ENCODE measurements around the gene MAPK11.
A peak's percentile ranks its signal among the peaks of the same experiment; 100 is the strongest.

Gene MAPK11

DNA sequence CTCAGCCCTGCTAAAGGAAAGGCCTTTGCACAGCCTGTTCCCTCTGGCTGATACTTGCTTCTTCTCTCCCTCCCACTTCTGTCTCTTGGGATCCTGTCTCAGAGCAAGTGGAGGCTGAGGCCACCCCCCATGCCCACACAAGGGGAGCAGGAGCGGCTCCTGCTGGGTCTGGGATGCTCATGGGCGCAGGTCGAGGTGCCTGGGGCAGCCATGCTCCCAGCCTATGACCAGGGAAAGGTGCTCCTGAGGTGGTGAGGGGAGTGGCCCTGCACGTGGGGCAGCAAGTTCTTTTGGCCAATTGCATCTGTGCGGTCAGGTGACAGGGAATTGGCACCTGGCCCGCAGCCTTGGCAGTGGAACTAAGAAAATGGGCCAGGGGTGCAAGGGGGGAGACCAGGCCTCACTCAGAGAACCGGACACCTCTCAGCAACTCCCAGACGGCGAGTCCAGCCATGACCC lies 1.5 kb downstream of the MAPK11 start:
- Mint-ChIP-seq H3K27me3 (no peaks in the 10 kb centered on the region), H3K9me3 (ENCODE audit: low read depth) (no peaks in the 10 kb centered on the region), H3K4me3 (peak overlapping the region; percentile 49), H3K27ac (no peak overlapping the region), H3K36me3 (no peaks in the 10 kb centered on the region), H3K4me1 (ENCODE audit: low read depth) (peaks cover 5% of the 10 kb centered on the region)

DNA sequence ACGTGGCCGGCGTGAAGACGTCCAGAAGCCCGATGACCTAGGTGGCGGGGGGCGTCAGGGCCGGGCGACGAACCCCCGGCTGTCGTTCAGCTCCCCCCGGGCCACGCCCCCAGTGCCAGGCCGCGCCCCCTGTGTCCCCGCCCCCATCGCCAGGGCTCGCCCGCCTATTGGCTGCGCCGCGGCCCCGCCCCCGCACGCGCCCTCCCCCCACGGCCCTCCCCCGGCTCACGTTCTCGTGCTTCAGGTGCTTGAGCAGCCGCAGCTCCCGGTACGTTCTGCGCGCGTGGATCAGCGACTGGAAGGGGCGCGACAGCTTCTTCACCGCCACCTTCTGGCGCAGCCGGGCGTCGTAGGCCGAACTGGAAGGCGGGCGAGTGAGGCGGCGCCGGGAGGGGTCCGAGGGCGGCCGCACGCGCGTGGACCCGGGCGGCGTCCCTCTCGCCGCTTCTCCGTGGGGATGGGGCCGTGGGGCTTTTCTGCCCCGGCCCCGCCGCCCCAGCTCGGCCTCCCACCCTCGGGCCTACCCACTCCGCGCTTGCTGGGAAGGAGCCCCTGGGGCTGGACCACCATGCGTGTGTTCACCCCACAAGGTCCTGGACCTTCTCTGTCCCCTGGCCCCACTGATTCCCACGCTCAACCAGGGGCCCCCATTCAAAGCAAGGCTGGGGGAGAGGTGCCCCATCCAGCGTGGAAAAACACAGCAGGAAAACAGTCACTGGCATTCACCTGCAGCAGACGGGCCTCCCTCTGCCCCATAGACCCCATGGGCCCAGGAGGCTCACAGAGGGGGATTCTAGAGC lies 2.4 kb downstream of the MAPK11 start:
- H3K27ac Mint-ChIP-seq, result no peak overlapping the region
- no peak overlapping the region for H3K4me3 Mint-ChIP-seq
- H3K36me3 Mint-ChIP-seq, result no peaks in the 10 kb centered on the region
- H3K9me3 Mint-ChIP-seq (ENCODE audit: low read depth), result no peaks in the 10 kb centered on the region
- peaks cover 5% of the 10 kb centered on the region for H3K4me1 Mint-ChIP-seq (ENCODE audit: low read depth)
- H3K27me3 Mint-ChIP-seq, result peaks cover under 1% of the 10 kb centered on the region

DNA sequence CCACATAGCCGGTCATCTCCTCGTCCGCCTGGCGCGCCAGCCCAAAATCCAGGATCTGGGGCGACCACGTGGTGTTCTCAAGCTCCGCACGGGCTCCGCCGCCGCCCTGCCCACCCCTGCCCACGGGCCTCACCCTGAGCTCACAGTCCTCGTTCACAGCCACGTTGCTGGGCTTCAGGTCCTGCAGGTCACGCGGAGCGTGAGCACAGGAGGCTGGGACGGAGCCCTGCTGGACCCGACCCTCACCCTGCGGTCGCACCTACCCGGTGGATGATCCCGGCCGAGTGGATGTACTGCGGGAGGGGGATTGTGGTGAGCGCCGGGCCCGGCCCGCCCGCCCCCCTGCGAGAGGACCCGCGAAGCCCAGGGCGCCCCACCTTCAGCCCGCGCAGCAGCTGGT lies 3.2 kb downstream of the MAPK11 start:
- H3K4me3 Mint-ChIP-seq, result no peak overlapping the region
- peaks cover 7% of the 10 kb centered on the region for H3K27me3 Mint-ChIP-seq

DNA sequence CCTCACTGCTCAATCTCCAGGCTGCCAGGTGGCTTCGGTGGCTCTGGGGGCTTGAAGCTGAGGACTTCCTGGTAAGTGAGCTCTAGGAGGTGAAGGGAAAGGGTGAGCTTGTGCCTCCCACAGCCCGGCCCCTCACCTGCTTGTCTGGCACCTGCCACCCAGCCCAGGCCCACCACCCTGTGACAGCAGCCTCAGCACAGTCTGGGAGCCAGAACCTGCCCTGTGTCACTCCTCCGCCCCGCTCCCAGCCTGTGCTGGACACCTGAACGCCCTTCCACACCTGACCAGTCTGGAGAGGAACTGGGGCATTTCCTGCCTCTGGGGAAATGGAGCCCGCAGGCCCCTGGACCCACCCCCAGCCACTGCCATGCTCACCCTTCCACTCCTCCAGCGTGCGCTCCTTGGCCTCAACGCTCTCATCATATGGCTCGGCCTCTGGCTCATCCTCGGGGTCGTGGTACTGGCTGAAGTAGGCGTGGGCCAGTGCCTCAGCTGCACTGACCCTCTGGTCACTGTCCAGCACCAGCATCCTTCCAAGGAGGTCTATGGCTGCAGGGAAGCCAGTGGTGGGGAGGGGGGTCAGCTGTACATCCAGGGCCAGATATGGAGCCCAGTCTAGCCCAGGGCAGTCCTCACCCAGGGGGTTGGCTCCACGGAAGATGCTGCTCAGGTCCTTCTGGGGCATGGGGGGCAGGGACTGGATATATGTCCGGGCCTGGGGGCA lies 5.1 kb downstream of the MAPK11 start:
- Mint-ChIP-seq H3K9me3 (ENCODE audit: low read depth) (no peaks in the 10 kb centered on the region), H3K4me3 (no peak overlapping the region), H3K4me1 (ENCODE audit: low read depth) (peaks cover 11% of the 10 kb centered on the region), H3K36me3 (no peaks in the 10 kb centered on the region), H3K27me3 (peaks cover 7% of the 10 kb centered on the region), H3K27ac (no peak overlapping the region)

More for the DNA sequence above, 3.2 kb downstream of the MAPK11 start:
- Mint-ChIP-seq H3K36me3 (no peaks in the 10 kb centered on the region), H3K9me3 (ENCODE audit: low read depth) (no peaks in the 10 kb centered on the region), H3K27ac (no peak overlapping the region), H3K4me1 (ENCODE audit: low read depth) (peaks cover 11% of the 10 kb centered on the region)

DNA sequence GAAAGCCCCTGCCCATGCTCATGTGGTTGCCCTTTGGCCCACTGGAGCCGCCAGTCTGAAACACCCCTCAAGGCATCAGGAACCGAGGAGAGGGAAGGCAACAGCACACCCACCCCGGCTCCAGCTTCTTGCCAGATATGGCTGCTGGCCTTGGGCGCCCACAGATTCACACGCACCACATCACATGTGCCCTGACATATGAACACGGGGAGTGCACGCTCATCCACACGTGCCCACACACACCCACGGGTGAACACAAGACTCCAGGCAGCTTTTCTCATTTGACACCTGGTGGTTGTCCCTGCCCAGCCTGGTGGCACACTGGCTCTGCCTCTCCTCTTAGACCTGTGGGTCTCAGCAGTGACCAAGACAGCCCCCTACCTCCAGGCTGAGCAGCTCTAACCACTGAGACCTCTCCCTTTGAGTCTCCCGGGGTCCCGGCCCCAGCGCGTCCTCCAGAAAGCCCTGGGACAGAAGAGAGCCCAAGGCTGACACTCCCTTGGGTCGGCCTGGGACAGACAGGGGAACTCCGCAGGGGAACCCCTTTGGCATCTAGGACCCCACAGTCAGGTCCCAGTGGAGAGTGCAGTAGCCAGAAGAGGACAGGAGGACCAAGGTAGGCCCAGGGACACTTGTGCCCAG lies 6.0 kb downstream of the MAPK11 start:
- Mint-ChIP-seq H3K27ac (no peak overlapping the region), H3K9me3 (ENCODE audit: low read depth) (no peaks in the 10 kb centered on the region), H3K4me3 (no peak overlapping the region), H3K4me1 (ENCODE audit: low read depth) (peaks cover 8% of the 10 kb centered on the region), H3K27me3 (peaks cover 7% of the 10 kb centered on the region), H3K36me3 (no peaks in the 10 kb centered on the region)

DNA sequence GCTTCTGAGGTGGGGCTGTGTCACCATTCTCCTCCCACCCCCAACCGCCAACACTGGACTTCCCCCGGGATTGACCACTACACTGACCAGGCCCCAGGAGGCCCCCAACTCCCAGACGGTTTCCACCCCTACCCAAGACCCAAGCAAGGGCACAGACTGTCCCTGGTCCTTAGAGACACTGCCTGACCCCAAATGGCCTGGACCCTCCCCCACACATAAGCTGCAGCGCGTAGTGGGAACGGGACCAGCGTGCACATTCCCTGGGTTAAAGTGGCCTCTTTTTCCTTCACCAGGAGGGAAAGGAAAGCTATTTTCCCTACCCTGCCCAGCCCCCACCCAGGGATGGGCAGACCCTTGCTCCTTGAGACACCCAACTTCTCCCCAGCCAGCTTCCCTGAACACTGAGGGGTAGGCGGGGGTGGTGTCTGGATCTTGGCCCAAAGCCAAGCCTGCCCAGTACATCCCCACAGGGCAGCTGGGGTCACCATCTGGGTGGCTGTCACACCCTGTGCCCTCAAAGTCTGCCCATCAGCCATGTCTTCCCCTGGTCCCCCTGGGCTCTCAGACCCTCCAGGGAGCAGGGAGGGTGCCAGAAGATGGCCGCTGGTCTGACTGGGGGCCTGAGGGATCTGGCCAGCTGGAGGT lies 7.1 kb downstream of the MAPK11 start:
- H3K9me3 Mint-ChIP-seq (ENCODE audit: low read depth), result no peaks in the 10 kb centered on the region
- no peaks in the 10 kb centered on the region for H3K36me3 Mint-ChIP-seq
- H3K4me1 Mint-ChIP-seq (ENCODE audit: low read depth), result peaks cover 7% of the 10 kb centered on the region
- H3K27ac Mint-ChIP-seq, result no peak overlapping the region
- no peak overlapping the region for H3K4me3 Mint-ChIP-seq
- H3K27me3 Mint-ChIP-seq, result peaks cover 7% of the 10 kb centered on the region

DNA sequence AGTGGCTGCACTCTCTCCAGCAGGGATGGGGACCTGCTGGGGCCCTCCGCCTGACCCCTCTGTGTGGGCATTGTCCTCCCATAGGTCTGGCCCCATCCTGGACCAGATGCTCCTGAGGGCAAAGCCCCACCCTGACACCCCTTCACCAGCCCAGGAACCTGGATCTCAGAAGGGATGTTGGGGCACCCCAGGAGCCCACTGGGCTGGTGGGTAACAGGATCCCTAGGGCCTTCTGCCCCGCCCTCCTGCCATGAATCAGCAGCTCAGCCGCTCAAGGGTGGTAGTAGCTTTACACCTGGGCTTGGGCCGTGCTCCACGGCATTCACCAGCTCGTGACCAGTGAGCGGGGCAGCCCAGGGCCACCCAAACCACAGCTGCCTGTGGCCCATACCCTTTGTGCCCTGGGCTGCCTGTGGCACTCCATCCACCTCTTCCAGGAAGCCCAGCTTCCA lies 7.7 kb downstream of the MAPK11 start:
- Mint-ChIP-seq H3K4me1 (ENCODE audit: low read depth) (peaks cover 7% of the 10 kb centered on the region), H3K9me3 (ENCODE audit: low read depth) (no peaks in the 10 kb centered on the region), H3K4me3 (peak overlapping the region; percentile 66), H3K27ac (no peak overlapping the region), H3K36me3 (no peaks in the 10 kb centered on the region), H3K27me3 (peaks cover 7% of the 10 kb centered on the region)

DNA sequence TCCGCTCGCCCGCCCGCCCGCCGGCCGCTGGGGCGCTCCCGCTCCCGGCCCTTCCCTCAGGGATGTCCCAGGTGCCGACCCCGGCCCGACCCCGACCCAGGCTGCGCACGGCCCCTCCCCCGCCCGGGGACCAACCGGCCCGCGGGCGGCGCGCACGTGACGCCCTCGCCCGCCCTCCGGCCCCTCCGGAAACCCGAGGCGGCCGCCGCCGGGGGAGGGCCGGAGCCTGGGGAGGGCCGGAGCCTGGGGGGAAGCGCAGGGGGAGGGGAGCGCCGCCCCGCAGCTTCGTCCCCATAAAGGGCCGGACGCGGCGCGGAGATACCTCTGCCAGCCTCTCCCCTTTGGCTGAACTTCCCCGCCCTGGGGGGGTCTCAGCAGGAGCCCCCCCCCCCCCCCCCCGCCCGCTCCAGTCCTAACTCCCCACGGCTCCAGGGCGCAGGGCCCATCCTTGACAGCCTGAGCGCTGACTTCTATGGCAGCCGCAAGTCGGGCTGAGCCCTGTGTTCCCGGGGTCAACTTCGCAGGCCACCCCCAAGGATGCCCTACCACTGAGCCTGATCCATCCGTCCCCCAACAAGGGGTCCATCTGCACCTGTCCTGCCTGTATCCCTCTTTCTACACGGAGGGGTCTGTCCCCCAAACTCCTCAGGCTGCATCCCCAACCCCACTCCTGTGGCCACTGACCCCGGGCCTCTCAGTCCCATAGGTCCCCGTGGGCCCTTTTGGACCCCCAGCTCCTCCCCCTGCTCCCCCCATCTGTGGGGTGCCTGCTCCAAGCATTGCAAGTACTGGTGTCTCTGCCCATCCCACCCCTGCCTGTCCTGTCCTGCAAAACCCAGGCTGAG lies 8.3 kb downstream of the MAPK11 start, which contains the start of gene MAPK12:
MAPK12 (minus strand) TSS at position 69 of the 845 bp plus-strand sequence. CDS start 174 bp downstream, outside the sequence.
- H3K27ac Mint-ChIP-seq, result no peak within 1 kb of the TSS
- H3K4me3 Mint-ChIP-seq, result peak within 1 kb of the TSS; percentile 66
- H3K27me3 Mint-ChIP-seq, result peaks cover 7% of the 10 kb centered on the region
- peaks cover 7% of the 10 kb centered on the region for H3K4me1 Mint-ChIP-seq (ENCODE audit: low read depth)
- no peaks in the 10 kb centered on the region for H3K36me3 Mint-ChIP-seq
- H3K9me3 Mint-ChIP-seq (ENCODE audit: low read depth), result no peaks in the 10 kb centered on the region

DNA sequence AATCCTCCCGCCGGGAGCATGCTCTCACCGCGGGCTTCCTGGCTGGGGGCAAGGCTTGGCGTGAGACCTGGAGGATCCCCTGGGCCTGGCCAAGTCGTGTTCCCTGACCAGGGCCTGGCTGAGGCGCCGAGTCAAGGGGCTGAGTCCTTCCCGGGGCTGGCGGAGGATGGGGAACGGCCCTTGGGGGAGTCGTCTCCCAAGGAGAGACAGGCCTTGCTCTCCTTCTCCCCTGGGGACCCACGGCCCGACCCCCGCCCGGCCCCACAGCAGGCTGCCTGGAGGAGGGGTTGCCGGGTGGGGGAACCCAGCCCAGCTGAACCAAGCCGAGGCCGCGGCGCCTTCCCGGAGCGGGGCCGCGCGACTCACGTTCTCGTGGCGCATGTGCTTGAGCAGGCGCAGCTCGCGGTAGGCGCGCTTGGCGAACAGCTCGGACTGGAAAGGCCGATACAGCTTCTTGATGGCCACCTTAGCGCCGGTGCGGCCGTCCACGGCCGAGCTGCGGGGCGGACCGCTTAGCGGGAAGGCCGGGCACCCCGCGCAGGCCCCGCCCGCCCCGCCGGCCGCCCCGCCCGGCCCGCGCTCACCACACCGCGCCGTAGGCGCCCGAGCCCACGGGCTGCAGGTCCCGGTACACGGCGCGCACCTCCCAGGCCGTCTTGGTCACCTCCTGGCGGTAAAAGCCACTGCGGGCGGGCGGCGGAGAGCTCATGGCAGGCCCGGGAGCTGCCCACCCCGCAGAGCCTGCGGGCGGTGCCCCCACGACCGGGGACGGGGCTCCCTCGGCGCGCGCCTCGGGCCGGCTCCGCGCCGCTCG lies 9.2 kb downstream of the MAPK11 start:
- peaks cover 7% of the 10 kb centered on the region for H3K4me1 Mint-ChIP-seq (ENCODE audit: low read depth)
- no peaks in the 10 kb centered on the region for H3K36me3 Mint-ChIP-seq
- H3K27ac Mint-ChIP-seq, result no peak overlapping the region
- no peak overlapping the region for H3K4me3 Mint-ChIP-seq
- H3K27me3 Mint-ChIP-seq, result peaks cover 7% of the 10 kb centered on the region
- H3K9me3 Mint-ChIP-seq (ENCODE audit: low read depth), result no peaks in the 10 kb centered on the region

DNA sequence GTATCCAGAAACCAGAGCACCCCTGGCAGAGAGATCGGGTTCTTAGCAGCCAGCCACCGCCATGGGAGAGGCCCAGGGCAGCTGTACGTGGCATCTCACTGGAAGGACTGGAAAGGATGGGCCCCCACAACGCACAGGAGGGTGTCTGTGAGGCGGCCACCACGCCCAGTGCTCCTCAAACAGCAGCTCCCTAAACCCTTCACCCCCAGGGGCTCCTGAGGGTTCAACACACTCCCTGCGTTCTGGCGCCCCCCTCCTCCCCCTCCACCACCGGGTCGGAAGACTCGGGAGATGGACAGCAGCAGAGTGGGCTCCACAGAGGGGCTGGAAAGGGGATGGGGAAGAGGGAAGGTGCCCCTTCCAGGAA lies 9.8 kb downstream of the MAPK11 start:
- H3K4me1 Mint-ChIP-seq (ENCODE audit: low read depth), result peaks cover 7% of the 10 kb centered on the region
- H3K27me3 Mint-ChIP-seq, result peaks cover 7% of the 10 kb centered on the region
- H3K9me3 Mint-ChIP-seq (ENCODE audit: low read depth), result no peaks in the 10 kb centered on the region
- H3K36me3 Mint-ChIP-seq, result no peaks in the 10 kb centered on the region
- no peak overlapping the region for H3K27ac Mint-ChIP-seq
- no peak overlapping the region for H3K4me3 Mint-ChIP-seq

DNA sequence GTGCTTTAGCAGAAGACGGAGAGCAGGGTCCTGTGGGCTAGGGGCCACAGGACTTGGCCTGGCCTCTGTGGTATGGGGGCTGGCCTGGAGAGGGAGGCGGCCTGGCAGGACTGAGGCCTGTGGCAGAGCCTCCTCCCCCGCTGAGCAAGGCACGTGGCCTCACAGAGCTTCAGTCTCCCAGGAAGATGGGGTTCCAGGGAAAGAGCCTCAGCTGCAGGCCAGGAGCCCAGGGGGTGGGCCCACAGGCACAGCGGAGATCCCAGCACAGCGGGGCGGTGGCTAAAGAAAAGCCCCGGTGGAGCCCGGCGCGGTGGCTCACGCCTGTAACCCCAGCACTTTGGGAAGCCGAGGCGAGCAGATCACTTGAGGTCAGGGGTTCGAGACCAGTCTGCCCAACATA lies 10.9 kb downstream of the MAPK11 start:
- Mint-ChIP-seq H3K4me1 (ENCODE audit: low read depth) (peaks cover 7% of the 10 kb centered on the region), H3K36me3 (no peaks in the 10 kb centered on the region), H3K27me3 (peaks cover 7% of the 10 kb centered on the region), H3K27ac (no peak overlapping the region), H3K4me3 (no peak overlapping the region), H3K9me3 (ENCODE audit: low read depth) (no peaks in the 10 kb centered on the region)

DNA sequence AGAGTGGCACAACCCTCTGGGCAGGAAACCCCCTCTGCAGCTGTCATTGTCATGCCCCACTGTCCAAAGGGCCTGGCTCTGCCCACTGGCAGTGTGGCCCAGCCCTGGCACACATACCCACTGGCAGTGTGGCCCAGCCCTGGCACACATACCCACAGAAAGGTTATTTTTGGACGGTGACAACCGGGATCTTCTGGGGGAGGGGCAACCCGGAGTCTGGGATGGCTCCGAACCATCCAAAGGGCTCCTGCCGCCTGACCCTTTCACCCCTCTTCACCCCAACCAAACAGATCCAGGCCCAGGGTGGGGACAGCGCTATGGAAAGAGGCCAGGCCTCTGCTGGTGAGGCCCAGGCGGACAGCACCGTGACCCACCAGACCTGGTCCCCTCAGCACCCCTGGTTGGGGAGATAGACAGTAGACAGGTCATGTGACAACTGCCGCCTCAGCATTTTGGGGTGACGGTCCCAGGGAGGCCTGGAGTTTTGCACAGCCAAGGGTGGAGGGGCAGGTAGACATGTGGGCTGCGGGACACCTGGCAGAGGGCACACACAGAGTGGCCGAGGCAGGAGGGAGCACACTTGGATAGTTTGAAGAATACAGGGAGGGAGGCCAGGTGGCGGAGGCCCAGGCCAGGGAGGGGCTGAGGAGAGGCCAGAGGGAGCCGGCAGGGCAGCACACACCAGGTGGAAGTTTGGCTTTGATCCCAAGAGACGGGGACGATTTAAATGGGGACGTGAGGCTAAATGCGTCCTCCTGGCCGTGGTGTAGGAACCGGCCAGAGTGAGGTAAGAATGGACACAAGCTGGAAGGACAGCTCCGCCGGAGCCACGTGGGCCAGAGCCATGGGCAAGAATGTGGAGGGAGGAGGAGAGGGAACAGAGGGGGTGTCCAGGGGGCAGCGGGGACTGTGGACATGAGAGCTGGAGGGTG lies 11.6 kb downstream of the MAPK11 start:
- Mint-ChIP-seq H3K36me3 (no peaks in the 10 kb centered on the region), H3K27ac (no peak overlapping the region), H3K4me3 (no peak overlapping the region), H3K4me1 (ENCODE audit: low read depth) (peaks cover 7% of the 10 kb centered on the region), H3K27me3 (peaks cover 7% of the 10 kb centered on the region), H3K9me3 (ENCODE audit: low read depth) (no peaks in the 10 kb centered on the region)

All from activated naive CD8-positive, alpha-beta T cell (primary cell).